ENCODE results near the gene BIRC6.

The BIRC6 gene

GRCh38 chr2:32623311-32623706 is 266.5 kb downstream of the BIRC6 start:
- ATAC-seq: no peak
- no peak for TF ChIP-seq ZNF565 (CRISPR knock-in tag; conservative IDR thresholded peaks at IDR 0.05; ENCODE audit: low read depth)
- no peak for TF ChIP-seq ZFP3 (CRISPR knock-in tag; IDR thresholded peaks at IDR 0.05)
- no peak for TF ChIP-seq PPARA (CRISPR knock-in tag; IDR thresholded peaks at IDR 0.05; ENCODE audit: borderline replicate concordance)
- TF ChIP-seq CSDC2 (CRISPR knock-in tag; IDR thresholded peaks at IDR 0.05): no peak
- TF ChIP-seq, protein P1, sequence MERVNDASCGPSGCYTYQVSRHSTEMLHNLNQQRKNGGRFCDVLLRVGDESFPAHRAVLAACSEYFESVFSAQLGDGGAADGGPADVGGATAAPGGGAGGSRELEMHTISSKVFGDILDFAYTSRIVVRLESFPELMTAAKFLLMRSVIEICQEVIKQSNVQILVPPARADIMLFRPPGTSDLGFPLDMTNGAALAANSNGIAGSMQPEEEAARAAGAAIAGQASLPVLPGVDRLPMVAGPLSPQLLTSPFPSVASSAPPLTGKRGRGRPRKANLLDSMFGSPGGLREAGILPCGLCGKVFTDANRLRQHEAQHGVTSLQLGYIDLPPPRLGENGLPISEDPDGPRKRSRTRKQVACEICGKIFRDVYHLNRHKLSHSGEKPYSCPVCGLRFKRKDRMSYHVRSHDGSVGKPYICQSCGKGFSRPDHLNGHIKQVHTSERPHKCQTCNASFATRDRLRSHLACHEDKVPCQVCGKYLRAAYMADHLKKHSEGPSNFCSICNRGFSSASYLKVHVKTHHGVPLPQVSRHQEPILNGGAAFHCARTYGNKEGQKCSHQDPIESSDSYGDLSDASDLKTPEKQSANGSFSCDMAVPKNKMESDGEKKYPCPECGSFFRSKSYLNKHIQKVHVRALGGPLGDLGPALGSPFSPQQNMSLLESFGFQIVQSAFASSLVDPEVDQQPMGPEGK (CRISPR knock-in tag; IDR thresholded peaks at IDR 0.05; ENCODE audit: borderline replicate concordance): no peak
- no peak for TF ChIP-seq TOX (CRISPR knock-in tag; IDR thresholded peaks at IDR 0.05; ENCODE audit: borderline replicate concordance)
- TF ChIP-seq ISL1 (CRISPR knock-in tag; IDR thresholded peaks at IDR 0.05): no peak
- TF ChIP-seq ZNF70 (CRISPR knock-in tag; IDR thresholded peaks at IDR 0.05): no peak
- TF ChIP-seq, protein P2, sequence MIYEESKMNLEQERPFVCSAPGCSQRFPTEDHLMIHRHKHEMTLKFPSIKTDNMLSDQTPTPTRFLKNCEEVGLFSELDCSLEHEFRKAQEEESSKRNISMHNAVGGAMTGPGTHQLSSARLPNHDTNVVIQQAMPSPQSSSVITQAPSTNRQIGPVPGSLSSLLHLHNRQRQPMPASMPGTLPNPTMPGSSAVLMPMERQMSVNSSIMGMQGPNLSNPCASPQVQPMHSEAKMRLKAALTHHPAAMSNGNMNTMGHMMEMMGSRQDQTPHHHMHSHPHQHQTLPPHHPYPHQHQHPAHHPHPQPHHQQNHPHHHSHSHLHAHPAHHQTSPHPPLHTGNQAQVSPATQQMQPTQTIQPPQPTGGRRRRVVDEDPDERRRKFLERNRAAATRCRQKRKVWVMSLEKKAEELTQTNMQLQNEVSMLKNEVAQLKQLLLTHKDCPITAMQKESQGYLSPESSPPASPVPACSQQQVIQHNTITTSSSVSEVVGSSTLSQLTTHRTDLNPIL (CRISPR knock-in tag; IDR thresholded peaks at IDR 0.05; ENCODE audit: low read depth): no peak
- no peak for TF ChIP-seq ZNF8 (CRISPR knock-in tag; IDR thresholded peaks at IDR 0.05)
- TF ChIP-seq RARB (CRISPR knock-in tag; IDR thresholded peaks at IDR 0.05): no peak
- no peak for TF ChIP-seq ESRRG (CRISPR knock-in tag; IDR thresholded peaks at IDR 0.05)
- TF ChIP-seq GLIS3 (CRISPR knock-in tag; IDR thresholded peaks at IDR 0.05): no peak
- TF ChIP-seq, protein P3, sequence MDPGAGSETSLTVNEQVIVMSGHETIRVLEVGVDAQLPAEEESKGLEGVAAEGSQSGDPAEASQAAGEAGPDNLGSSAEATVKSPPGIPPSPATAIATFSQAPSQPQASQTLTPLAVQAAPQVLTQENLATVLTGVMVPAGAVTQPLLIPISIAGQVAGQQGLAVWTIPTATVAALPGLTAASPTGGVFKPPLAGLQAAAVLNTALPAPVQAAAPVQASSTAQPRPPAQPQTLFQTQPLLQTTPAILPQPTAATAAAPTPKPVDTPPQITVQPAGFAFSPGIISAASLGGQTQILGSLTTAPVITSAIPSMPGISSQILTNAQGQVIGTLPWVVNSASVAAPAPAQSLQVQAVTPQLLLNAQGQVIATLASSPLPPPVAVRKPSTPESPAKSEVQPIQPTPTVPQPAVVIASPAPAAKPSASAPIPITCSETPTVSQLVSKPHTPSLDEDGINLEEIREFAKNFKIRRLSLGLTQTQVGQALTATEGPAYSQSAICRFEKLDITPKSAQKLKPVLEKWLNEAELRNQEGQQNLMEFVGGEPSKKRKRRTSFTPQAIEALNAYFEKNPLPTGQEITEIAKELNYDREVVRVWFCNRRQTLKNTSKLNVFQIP (CRISPR knock-in tag; IDR thresholded peaks at IDR 0.05; ENCODE audit: borderline replicate concordance, low read depth): no peak
- TF ChIP-seq TSHZ2 (CRISPR knock-in tag; IDR thresholded peaks at IDR 0.05): no peak
- no peak for TF ChIP-seq TCF4 (CRISPR knock-in tag; IDR thresholded peaks at IDR 0.05; ENCODE audit: borderline replicate concordance)
- TF ChIP-seq BACH2 (CRISPR knock-in tag; IDR thresholded peaks at IDR 0.05; ENCODE audit: borderline replicate concordance): no peak
- TF ChIP-seq ZFP30 (CRISPR knock-in tag; IDR thresholded peaks at IDR 0.05): no peak
- TF ChIP-seq SNAI2 (CRISPR knock-in tag; IDR thresholded peaks at IDR 0.05): no peak

DNA sequence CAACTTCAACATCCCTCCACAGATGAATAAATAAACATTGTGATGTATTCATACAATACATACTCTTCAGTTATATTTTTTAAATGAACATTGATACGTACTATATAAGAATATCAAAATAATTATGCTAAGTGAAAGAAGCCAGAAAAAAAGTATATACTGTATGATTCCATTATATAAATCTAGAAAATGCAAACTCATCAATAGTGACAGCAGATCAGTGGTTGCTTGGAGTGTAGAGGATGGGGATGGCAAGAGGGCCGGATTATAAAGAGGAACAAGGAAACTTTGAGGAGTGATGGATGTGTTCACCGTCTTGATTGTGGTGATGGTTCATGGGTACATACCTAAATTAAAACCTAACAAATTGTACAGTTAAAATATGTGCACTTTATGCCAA is 268.0 kb downstream of the BIRC6 start:
- TF ChIP-seq TCF4 (CRISPR knock-in tag; IDR thresholded peaks at IDR 0.05; ENCODE audit: borderline replicate concordance) (no peak), ZC3H10 (CRISPR knock-in tag; IDR thresholded peaks at IDR 0.05) (no peak), TOX (CRISPR knock-in tag; IDR thresholded peaks at IDR 0.05; ENCODE audit: borderline replicate concordance) (no peak), RARB (CRISPR knock-in tag; IDR thresholded peaks at IDR 0.05) (no peak), ZNF8 (CRISPR knock-in tag; IDR thresholded peaks at IDR 0.05) (no peak), ZNF70 (CRISPR knock-in tag; IDR thresholded peaks at IDR 0.05) (no peak), ZFP3 (CRISPR knock-in tag; IDR thresholded peaks at IDR 0.05) (no peak), ZFP30 (CRISPR knock-in tag; IDR thresholded peaks at IDR 0.05) (no peak), PPARA (CRISPR knock-in tag; IDR thresholded peaks at IDR 0.05; ENCODE audit: borderline replicate concordance) (no peak), TSHZ2 (CRISPR knock-in tag; IDR thresholded peaks at IDR 0.05) (no peak), CSDC2 (CRISPR knock-in tag; IDR thresholded peaks at IDR 0.05) (no peak), ZNF565 (CRISPR knock-in tag; conservative IDR thresholded peaks at IDR 0.05; ENCODE audit: low read depth) (no peak)
- TF ChIP-seq, protein P2 (CRISPR knock-in tag; IDR thresholded peaks at IDR 0.05; ENCODE audit: low read depth): no peak
- no peak for ATAC-seq

All from SK-N-SH treated with all-trans-retinoic acid at 6 μM for 48 hours (cell line).